ENCODE measurements around the gene ANO6. TPM values are rescaled to one million over a fixed set of nuclear protein-coding genes. Genes with fewer than 3 reads are reported as not detected.

ANO6 gene
- total and polyA plus RNA-seq, 8 donors = 4.0 to 34.0 (median 17.7) TPM

DNA sequence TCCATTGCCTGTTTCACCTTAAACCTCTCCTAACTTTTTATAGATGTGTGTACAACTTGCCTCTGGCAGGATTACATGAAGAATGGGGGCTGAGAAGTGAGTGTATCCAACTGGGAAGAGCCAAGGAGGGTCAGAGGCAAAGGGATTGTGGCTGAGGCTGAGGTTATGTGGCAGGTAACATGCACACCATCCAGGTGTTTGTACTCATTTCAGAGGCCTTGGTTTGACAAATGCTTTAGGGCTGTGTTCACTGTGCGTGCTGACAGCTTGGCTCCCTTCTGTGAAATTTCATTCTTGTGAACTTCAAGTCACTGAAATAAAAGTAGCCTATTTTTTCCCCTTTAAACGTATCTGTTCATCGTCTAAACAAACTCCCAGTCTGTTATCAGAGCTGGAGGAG lies 47.7 kb downstream of the ANO6 start:
- H3K36me3 ChIP-seq = no peaks in the 10 kb centered on the region
- TF ChIP-seq, protein P1, sequence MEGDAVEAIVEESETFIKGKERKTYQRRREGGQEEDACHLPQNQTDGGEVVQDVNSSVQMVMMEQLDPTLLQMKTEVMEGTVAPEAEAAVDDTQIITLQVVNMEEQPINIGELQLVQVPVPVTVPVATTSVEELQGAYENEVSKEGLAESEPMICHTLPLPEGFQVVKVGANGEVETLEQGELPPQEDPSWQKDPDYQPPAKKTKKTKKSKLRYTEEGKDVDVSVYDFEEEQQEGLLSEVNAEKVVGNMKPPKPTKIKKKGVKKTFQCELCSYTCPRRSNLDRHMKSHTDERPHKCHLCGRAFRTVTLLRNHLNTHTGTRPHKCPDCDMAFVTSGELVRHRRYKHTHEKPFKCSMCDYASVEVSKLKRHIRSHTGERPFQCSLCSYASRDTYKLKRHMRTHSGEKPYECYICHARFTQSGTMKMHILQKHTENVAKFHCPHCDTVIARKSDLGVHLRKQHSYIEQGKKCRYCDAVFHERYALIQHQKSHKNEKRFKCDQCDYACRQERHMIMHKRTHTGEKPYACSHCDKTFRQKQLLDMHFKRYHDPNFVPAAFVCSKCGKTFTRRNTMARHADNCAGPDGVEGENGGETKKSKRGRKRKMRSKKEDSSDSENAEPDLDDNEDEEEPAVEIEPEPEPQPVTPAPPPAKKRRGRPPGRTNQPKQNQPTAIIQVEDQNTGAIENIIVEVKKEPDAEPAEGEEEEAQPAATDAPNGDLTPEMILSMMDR (IDR thresholded peaks at IDR 0.05) = no peak
- intact Hi-C loops (cut with DNase I) = no loop called here
- FAIRE-seq (no peak), DNase-seq (no peak), ATAC-seq (peak; percentile 50 to 78 (median 62))
- no peaks in the 10 kb centered on the region for H3K9me3 ChIP-seq
- H3K27me3 ChIP-seq = no peaks in the 10 kb centered on the region
- H3K27ac ChIP-seq = peak overlapping the region in 2 of 4 donors; percentile 4 to 25
- 17 to 24% methylated on average over 3 of the region's 3 CpGs for WGBS, 2 donors
- no peak overlapping the region for H3K4me3 ChIP-seq
- H3K4me1 ChIP-seq = peaks cover 15 to 24% (median 21%) of the 10 kb centered on the region in 3 donors

DNA sequence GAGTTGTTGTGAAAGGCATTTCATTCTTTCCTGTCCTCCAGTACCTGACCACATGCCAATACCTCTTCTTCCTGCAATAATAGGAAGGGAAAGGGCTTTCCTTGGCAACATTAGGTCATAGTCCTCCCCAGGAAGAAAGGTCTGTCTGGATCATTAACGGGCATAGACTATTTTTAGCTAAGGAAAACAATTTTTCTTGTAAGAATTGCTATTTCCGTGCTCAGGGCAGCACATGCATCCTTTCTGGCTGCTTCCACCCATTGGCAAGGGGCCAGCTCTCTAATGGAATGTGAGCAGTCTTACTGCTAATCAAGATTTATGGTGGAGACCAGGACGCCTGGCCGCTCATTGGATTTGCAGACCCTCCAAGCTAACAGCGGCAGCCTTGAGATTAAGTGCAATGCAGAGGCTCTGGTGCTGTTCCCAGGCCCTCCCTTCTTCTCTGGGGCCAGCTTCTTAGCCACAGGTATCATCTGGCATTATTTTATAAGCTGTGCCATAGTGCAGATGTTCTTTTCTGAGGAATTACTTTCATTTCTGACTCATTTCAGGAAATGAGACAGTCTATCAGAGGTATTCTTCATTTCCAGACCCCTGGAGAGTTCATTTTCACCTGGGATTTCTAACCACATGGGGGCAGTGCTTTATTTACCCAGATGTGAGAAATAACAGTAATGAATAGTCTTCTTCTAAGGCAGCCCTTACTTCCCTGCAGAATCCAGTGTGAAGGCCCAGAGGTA lies 52.9 kb downstream of the ANO6 start:
- Histone ChIP-seq H3K27ac (peak overlapping the region in 2 of 4 donors; percentile 54 to 68), H3K4me1 (peaks cover 13 to 27% (median 26%) of the 10 kb centered on the region in 3 donors), H3K4me3 (no peak overlapping the region), H3K9me3 (no peaks in the 10 kb centered on the region), H3K36me3 (no peaks in the 10 kb centered on the region), H3K27me3 (no peaks in the 10 kb centered on the region)
- TF ChIP-seq, protein P1 (IDR thresholded peaks at IDR 0.05) = peak in 2 of 4 donors; percentile 12 to 15
- ATAC-seq (peak; percentile 69 to 83 (median 76)), FAIRE-seq (no peak), DNase-seq (peak; percentile 52 to 81 (median 70))
- intact Hi-C loops (cut with DNase I) = no loop called here
- 3 to 5% methylated on average over 5 of the region's 5 CpGs for WGBS, 2 donors

DNA sequence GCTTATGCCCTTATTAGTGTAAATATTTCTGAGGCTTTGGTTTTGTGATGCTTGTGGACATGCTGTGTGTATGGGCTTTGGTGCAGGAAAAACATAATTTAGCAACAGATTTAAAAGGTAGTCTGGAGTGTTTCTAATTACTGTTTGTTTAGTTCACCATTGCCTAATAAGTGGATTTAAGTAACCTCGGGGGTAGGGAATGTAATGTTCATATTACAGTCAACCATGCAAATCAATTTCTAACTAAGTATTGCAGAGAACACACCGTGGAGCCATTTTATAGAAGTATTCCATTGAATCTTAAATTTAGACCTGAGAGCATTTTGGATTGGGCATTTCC lies 53.5 kb downstream of the ANO6 start:
- TF ChIP-seq, protein P1 (IDR thresholded peaks at IDR 0.05) = no peak
- 48 to 53% methylated on average over 2 of the region's 2 CpGs for WGBS, 2 donors
- ATAC-seq (no peak), DNase-seq (no peak), FAIRE-seq (no peak)
- Histone ChIP-seq H3K27ac (peak overlapping the region in 2 of 4 donors; percentile 54 to 68), H3K4me3 (no peak overlapping the region), H3K36me3 (no peaks in the 10 kb centered on the region), H3K4me1 (peaks cover 8 to 23% (median 22%) of the 10 kb centered on the region in 3 donors), H3K27me3 (no peaks in the 10 kb centered on the region), H3K9me3 (no peaks in the 10 kb centered on the region)
- intact Hi-C loops (cut with DNase I) = no loop called here

DNA sequence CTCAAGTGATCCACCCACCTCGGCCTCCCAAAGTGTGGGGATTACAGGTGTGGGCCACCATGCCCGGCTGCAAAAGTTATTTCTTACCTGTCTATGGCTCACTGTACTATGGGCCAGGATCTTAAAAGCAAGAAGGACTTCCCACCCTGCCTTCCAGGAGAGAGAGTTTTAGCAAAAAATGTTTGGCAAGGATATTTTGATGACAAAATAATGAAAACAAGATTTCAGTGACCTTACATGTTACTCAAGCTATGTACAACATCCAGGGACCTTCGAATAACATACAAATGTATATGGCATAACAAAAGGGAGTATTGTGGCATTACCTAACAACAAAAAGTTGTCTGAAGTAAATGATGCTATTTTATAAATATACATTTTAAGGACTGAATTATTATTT lies 55.1 kb downstream of the ANO6 start:
- TF ChIP-seq, protein P1 (IDR thresholded peaks at IDR 0.05) = no peak
- DNase-seq (no peak), ATAC-seq (no peak), FAIRE-seq (no peak)
- WGBS, 2 donors = 91 to 94% methylated on average over 3 of the region's 3 CpGs
- no peak overlapping the region for H3K4me3 ChIP-seq
- intact Hi-C loops (cut with DNase I) = no loop called here
- H3K4me1 ChIP-seq = peaks cover 4 to 19% (median 18%) of the 10 kb centered on the region in 3 donors
- H3K27me3 ChIP-seq = no peaks in the 10 kb centered on the region
- no peaks in the 10 kb centered on the region for H3K36me3 ChIP-seq
- no peaks in the 10 kb centered on the region for H3K9me3 ChIP-seq
- H3K27ac ChIP-seq = no peak overlapping the region

DNA sequence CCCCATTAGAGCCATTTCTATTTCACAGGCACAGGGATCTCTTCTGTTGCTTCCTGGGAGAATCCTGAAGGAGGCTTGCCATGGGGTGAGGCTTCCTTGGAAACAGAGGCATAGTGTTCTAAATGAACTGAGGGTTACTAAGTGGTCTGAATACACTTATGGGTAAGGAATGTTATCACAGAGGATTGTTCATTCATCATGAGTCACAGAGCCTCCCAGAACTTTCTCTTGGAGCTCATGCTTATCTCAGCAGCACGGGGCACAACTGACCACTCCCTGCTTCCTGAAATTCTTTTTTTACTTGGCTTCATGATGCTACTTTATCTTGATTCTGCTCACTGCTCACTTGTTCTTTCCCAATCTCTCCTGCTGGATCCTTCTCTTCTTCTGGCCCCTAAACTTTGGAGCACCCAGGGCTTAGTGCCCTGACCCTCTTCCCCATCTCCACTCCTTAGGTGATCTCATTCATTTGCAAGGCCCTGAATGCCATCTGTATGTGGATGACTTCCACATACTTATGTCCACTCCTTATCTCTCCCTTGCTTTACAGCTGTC lies 57.9 kb downstream of the ANO6 start:
- intact Hi-C loops (cut with DNase I) = no loop called here
- FAIRE-seq = no peak
- no peak for DNase-seq

More for the DNA sequence above, 57.9 kb downstream of the ANO6 start:
- Histone ChIP-seq H3K27ac (peak overlapping the region in 1 of 4 donors; percentile 31), H3K9me3 (no peaks in the 10 kb centered on the region), H3K36me3 (no peaks in the 10 kb centered on the region), H3K4me1 (peaks cover 2 to 16% (median 12%) of the 10 kb centered on the region in 3 donors), H3K27me3 (no peaks in the 10 kb centered on the region), H3K4me3 (no peak overlapping the region)
- ATAC-seq = peak in 3 of 4 donors; percentile 66 to 80 (median 79)
- WGBS, 2 donors = 37 to 45% methylated on average over 1 of the region's 1 CpG
- TF ChIP-seq, protein P1 (IDR thresholded peaks at IDR 0.05) = no peak
